ENCODE data around the gene FXYD6.

FXYD6 gene

GRCh38 chr11:117828611-117829368 is 47.7 kb downstream of the FXYD6 start:
- DNase-seq: peak; percentile 93

- peak; percentile 71 for DNase-seq
These were observed 48.6 kb downstream of the FXYD6 start for GRCh38 chr11:117827521-117828511.

- DNase-seq: no peak
These were observed 49.6 kb downstream of the FXYD6 start for GRCh38 chr11:117826832-117827231.

- DNase-seq: no peak
These were observed 50.3 kb downstream of the FXYD6 start for GRCh38 chr11:117826190-117826570.

- DNase-seq: no peak
These were observed 50.8 kb downstream of the FXYD6 start for GRCh38 chr11:117825538-117826189.

- DNase-seq: no peak
These were observed 51.6 kb downstream of the FXYD6 start, which contains the start of gene FXYD2 for GRCh38 chr11:117824571-117825537. Gene FXYD2, minus strand, starts transcription at chr11:117824744. Its CDS starts 66 bp downstream, at chr11:117824678.

GRCh38 chr11:117823946-117824420 is 52.5 kb downstream of the FXYD6 start:
- peak; percentile 37 for DNase-seq

DNA sequence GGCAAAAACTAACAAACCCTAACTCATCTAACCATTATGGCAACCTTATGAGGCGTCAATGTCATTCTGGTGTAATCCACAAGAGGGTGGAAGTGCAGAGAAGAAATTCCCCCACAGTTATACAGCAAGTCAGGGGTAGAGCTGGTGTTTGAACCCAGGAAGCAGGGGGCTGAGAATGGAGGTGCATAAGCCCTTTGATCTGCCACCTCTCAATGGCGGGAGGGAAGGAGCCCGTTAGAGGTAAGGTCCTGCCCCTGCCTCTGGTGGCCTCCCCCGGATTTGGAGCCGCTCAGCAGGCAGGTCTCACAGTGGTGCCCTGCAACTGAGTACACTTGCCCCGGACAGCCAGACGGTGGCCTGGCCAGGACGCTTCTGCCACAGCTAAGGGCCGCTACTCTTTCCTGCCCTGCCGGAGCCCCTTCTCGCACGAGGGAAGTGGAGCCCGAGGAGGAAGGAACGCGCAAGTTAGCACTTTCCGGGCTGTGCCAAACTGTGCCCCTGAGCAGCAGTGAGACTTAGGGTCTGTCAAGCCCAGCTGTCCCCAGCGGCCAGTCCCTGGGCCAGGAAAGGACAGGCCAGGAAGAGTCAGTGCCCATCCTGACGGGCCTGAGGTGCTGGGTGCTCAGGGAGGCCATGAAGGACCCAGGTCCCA is 53.0 kb downstream of the FXYD6 start:
- peak; percentile 63 for DNase-seq

DNA sequence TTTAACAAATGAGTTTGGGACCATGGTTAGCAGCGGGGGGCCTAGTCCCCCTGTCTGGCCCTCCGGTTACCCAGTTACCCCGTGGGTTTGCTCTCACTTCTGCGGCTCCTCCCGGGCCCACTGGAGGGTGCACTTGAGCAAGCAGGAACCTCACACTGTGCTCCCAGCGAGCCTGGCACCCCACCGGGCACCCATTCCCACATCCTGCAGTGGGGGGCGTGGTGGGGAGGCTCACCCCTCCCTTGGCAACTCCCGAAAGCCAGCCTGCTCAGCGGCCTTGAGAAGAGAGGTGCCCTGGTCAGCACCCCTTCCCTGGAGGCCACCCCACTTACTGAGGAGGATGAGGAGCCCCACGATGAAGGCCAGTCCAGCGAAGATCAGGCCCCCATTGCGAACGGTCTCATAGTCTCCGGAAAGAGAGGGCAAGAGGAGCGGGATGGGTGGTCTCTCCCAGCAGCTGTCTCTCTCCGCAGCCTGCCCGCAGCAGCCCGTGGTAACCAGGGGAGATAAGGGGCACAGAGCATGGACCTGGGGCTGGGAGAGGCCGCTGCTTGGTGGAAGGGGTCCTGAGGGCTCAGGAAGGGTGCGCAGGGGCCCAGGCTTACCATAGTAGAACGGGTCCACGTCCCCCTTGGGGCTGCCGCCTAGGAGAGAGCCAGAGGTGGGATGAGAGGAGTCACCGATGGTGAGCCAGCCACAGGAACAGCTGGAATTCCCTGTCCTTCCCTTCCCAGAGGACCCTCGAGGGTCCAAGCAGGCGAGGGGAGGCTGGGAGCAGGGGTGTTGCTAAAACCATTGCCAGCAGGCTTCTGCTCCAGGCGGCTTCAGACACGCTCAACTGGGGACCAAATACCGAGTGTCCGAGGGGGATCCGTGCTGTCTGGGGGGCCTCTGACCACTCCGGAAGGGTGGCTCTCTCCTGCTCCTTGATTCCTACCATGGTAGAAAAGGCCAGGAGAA is 54.1 kb downstream of the FXYD6 start:
- peak; percentile 76 for DNase-seq

DNA sequence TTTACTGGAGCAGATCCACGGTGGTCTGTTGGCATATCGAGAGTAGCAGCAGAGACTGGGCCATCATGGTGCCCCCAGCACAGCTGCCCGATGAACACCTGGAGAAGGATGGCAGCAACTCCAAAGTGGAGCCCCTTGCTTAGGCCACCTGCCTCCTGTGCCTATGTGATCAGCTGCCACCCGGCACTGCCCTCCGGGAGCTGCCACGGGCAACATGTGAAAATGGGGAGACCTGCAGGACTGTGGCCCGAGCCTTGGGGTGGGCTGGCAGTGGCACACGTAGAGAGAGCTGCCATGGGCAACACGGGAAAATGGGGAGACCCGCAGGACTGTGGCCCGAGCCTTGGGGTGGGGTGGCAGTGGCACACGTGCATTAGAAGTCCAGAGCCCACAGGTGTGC is 55.0 kb downstream of the FXYD6 start:
- no peak for DNase-seq

GRCh38 chr11:117820516-117820915 is 55.9 kb downstream of the FXYD6 start:
- no peak for DNase-seq

GRCh38 chr11:117820071-117820470 is 56.4 kb downstream of the FXYD6 start:
- no peak for DNase-seq

DNA sequence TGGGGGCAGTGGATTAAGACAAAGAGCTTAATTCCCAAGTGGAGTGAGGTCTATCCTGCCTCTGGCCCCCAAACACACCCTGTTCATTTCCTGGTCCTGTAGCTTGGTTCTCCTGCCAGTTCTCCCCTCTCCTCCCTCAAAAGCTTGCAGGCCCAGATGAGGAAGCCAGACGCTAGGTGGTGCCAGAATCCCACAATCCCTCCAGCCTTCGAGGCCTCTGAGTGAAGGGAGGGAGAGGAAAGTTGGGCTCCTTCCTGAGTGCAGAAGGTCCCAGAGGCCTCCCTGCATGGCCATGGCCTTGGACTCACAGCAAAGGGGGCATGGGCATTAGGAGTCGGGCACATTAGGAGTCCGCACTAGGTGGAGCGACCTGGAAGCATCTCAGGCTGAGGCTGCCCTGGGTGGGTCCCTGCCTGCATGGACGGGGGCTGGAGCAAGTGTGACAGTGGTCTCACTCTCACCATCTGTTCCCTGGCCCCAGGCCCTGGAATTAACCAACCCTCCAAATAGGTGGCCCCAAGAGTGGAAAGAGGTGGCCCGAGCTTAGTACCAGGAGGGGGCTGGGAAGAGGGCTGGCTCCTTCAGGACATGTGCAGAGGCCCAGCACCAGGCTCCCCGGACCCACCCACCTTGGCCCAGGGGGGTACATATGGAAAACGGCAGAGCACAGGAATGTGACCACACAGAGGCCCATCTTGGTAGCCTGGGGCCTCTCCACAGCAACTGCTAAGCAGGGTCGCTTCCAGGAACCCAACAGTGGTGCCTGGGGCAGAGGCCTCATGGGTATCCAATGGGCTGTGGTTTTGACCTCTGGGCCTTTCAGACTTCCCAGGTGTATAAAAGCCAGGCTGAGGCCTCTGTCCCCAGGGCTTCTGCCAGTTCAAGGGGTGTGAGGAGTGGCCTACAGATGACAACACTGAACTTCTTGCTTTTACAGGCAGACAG is 57.1 kb downstream of the FXYD6 start:
- no peak for DNase-seq

- peak; percentile 44 for DNase-seq
These were observed 58.2 kb downstream of the FXYD6 start for GRCh38 chr11:117818041-117818873.

GRCh38 chr11:117817368-117818040 is 59.0 kb downstream of the FXYD6 start:
- DNase-seq: peak; percentile 89

GRCh38 chr11:117816846-117817367 is 59.6 kb downstream of the FXYD6 start:
- no peak for DNase-seq

Measured in CD4-positive, alpha-beta T cell treated with Interleukin-17A for 4 hours (primary cell).